Measurements from ENCODE around the gene FAM53B. TPM values are rescaled to one million over a fixed set of nuclear protein-coding genes. Genes with fewer than 3 reads are reported as not detected.

Gene FAM53B
- polyA plus RNA-seq, 1 experiment = 3.9 TPM

DNA sequence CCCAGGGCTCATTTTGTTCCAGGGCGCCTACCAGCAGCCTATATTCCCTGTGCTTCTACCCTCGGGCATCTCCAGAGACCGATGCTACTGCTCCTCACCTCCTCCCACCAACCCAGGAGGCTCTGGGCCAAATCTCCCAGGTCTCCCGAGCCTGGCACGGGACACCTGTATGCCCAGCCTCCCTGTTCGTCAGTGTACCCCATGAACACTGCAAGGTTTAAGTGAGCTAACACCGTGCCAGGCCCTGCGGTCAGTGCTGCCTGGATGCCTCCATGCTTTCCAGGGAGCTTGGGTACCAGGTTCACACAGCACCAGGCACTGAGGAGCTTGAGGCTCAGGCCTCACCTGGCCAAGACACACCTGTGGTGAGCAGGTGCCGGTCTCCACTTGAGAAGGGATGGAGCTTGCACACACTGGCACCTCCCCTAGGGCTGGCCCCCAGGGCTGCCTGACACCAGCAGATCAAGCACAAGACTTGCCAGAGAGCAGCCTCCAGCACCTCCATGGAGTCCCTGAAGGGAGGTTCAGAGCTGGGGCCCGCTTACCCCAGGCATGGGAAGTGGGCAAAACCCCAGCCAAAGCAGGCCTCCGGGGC is 80.3 kb downstream of the FAM53B start:
- Histone ChIP-seq H3K4me3 (ENCODE audit: low read depth, low read length) (no peak overlapping the region), H3K27me3 (ENCODE audit: control insufficient read depth, insufficient read depth, low read length) (no peaks in the 10 kb centered on the region), H3K36me3 (ENCODE audit: control insufficient read depth, insufficient read depth, low read length) (peaks cover 2% of the 10 kb centered on the region)
- ChIA-PET POLR2A (no interaction called here), CTCF (interaction anchor here (0.9 to 1.3 kb wide), 2 partner anchors 12 to 14 kb away, joined by 4 read pairs; no protein-coding TSS in a partner anchor)
- TF ChIP-seq, protein P1, sequence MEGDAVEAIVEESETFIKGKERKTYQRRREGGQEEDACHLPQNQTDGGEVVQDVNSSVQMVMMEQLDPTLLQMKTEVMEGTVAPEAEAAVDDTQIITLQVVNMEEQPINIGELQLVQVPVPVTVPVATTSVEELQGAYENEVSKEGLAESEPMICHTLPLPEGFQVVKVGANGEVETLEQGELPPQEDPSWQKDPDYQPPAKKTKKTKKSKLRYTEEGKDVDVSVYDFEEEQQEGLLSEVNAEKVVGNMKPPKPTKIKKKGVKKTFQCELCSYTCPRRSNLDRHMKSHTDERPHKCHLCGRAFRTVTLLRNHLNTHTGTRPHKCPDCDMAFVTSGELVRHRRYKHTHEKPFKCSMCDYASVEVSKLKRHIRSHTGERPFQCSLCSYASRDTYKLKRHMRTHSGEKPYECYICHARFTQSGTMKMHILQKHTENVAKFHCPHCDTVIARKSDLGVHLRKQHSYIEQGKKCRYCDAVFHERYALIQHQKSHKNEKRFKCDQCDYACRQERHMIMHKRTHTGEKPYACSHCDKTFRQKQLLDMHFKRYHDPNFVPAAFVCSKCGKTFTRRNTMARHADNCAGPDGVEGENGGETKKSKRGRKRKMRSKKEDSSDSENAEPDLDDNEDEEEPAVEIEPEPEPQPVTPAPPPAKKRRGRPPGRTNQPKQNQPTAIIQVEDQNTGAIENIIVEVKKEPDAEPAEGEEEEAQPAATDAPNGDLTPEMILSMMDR (IDR thresholded peaks at IDR 0.05; ENCODE audit: insufficient read depth, low read depth, low read length) = no peak
- DNase-seq (ENCODE audit: low read depth) = no peak

DNA sequence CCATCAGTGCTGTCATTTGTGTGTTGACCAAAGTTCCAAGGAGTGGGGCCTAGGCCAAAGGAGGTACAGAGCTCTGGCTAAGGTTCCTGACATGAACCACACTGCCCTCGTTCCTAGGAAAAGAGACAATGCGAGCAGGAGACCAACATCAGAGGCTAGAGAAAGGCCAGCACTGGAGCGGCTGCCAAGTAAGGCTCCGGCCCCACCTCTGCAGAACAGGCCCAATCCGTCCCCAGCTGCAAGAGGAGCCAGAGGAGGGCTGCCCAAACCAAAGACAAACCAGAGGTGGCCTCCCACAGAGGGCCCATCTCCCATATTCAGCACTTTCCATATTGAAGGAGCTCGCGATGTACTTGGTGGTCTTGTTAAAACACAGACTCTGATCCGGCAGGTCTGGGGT is 81.0 kb downstream of the FAM53B start:
- TF ChIP-seq, protein P1 (IDR thresholded peaks at IDR 0.05; ENCODE audit: insufficient read depth, low read depth, low read length) = no peak
- H3K27me3 ChIP-seq (ENCODE audit: control insufficient read depth, insufficient read depth, low read length) = no peaks in the 10 kb centered on the region
- no peak overlapping the region for H3K4me3 ChIP-seq (ENCODE audit: low read depth, low read length)
- DNase-seq (ENCODE audit: low read depth) = no peak
- peaks cover 2% of the 10 kb centered on the region for H3K36me3 ChIP-seq (ENCODE audit: control insufficient read depth, insufficient read depth, low read length)
- CTCF ChIA-PET = interaction anchor here (0.9 to 1.3 kb wide), 2 partner anchors 13 to 14 kb away, joined by 4 read pairs; no protein-coding TSS in a partner anchor
- POLR2A ChIA-PET = no interaction called here

GRCh38 chr10:124661660-124662180 is 82.5 kb downstream of the FAM53B start:
- no peaks in the 10 kb centered on the region for H3K27me3 ChIP-seq (ENCODE audit: control insufficient read depth, insufficient read depth, low read length)
- H3K4me3 ChIP-seq (ENCODE audit: low read depth, low read length) = no peak overlapping the region
- POLR2A ChIA-PET = no interaction called here
- peaks cover 2% of the 10 kb centered on the region for H3K36me3 ChIP-seq (ENCODE audit: control insufficient read depth, insufficient read depth, low read length)
- CTCF ChIA-PET = no interaction called here
- DNase-seq (ENCODE audit: low read depth) = no peak
- TF ChIP-seq, protein P1 (IDR thresholded peaks at IDR 0.05; ENCODE audit: insufficient read depth, low read depth, low read length) = no peak

DNA sequence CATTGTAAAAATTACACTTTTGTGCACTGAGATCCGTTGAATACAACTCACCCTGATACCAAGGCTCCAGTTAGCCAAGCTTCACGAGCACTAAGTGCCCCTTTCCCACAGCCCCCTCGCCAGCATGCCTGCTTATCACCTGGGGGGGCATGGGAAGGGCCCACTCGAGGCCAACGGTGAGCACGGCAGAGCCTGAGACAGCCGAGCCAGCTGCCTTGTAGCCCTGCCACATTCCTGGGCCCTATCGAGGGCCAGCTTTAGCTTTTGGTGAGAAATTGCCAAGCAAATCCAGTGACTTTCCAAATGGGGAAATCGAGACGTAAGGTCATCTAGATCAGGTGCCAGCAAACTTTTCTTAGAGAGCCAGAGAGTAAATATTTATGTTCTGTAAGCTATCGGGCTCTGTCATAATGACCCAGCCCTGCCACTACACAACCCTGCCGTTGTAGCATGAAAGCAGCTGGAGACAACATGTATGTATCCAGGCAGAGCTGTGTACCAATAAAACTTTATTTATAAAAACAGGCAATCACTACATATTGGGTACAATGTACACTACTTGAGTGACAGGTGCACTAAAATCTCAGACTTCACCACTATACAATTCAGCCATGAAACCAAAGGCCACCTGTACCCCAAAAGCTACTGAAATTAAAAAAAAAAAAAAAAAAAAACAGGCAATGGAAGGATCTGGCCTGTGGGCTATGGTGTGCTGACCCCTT is 83.6 kb downstream of the FAM53B start:
- CTCF ChIA-PET = interaction anchor here (0.7 kb wide), 1 partner anchor 12 kb away, joined by 4 read pairs; no protein-coding TSS in a partner anchor
- no peak overlapping the region for H3K4me3 ChIP-seq (ENCODE audit: low read depth, low read length)
- TF ChIP-seq, protein P1 (IDR thresholded peaks at IDR 0.05; ENCODE audit: insufficient read depth, low read depth, low read length) = no peak

GRCh38 chr10:124659380-124659779 is 84.8 kb downstream of the FAM53B start:
- POLR2A ChIA-PET = no interaction called here
- TF ChIP-seq, protein P1 (IDR thresholded peaks at IDR 0.05; ENCODE audit: insufficient read depth, low read depth, low read length) = no peak
- H3K27me3 ChIP-seq (ENCODE audit: control insufficient read depth, insufficient read depth, low read length) = no peaks in the 10 kb centered on the region
- CTCF ChIA-PET = interaction anchor here (1.2 kb wide), 1 partner anchor 12 kb away, joined by 5 read pairs; no protein-coding TSS in a partner anchor
- 0 out of 2 replicates have a peak, but pooled peaks cover 1% of the 10 kb centered on the region for H3K36me3 ChIP-seq (ENCODE audit: control insufficient read depth, insufficient read depth, low read length)
- H3K4me3 ChIP-seq (ENCODE audit: low read depth, low read length) = no peak overlapping the region
- no peak for DNase-seq (ENCODE audit: low read depth)

More for the DNA sequence above, 83.6 kb downstream of the FAM53B start:
- POLR2A ChIA-PET = interaction anchor here (0.6 kb wide), 1 partner anchor 199 kb away, joined by 3 read pairs; the partner anchor contains the start of gene LHPP
- DNase-seq (ENCODE audit: low read depth) = no peak
- Histone ChIP-seq H3K27me3 (ENCODE audit: control insufficient read depth, insufficient read depth, low read length) (no peaks in the 10 kb centered on the region), H3K36me3 (ENCODE audit: control insufficient read depth, insufficient read depth, low read length) (0 out of 2 replicates have a peak, but pooled peaks cover 1% of the 10 kb centered on the region)

All from BJ (cell line).